HCEC 1CT (cell line): ENCODE data around the gene EPN2.
"Not testable (repeated sequence)": the region's sequence is repeated elsewhere in the genome, so short reads cannot be mapped to it uniquely, and the experiment has no call there.

Source experiments
- DNase-seq: peaks from one replicate; pipeline ENCODE4 v3.0.0-alpha.2; 2017

Gene EPN2

DNA sequence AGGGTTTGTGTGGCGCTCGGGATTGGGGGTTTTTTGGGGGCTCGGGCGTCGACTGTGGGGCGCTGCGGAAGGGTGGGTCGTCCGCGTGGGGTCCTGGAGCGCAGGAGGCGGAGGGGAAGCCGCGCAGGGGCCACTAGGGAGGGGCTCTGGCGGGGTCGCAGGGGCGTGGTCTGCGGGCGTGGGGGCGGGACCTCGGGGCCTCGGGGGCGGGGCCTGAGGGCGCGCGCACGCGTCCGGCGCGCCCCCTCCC is at the start of gene EPN2:
Gene EPN2, plus strand, starts transcription at position 228 of the 250 bp plus-strand sequence. CDS start 45,754 bp downstream, outside the sequence.
- peak; percentile 36 for DNase-seq

GRCh38 chr17:19187883-19188869 is 49.0 kb upstream of the EPN2 start:
- DNase-seq, result not testable (repeated sequence)

DNA sequence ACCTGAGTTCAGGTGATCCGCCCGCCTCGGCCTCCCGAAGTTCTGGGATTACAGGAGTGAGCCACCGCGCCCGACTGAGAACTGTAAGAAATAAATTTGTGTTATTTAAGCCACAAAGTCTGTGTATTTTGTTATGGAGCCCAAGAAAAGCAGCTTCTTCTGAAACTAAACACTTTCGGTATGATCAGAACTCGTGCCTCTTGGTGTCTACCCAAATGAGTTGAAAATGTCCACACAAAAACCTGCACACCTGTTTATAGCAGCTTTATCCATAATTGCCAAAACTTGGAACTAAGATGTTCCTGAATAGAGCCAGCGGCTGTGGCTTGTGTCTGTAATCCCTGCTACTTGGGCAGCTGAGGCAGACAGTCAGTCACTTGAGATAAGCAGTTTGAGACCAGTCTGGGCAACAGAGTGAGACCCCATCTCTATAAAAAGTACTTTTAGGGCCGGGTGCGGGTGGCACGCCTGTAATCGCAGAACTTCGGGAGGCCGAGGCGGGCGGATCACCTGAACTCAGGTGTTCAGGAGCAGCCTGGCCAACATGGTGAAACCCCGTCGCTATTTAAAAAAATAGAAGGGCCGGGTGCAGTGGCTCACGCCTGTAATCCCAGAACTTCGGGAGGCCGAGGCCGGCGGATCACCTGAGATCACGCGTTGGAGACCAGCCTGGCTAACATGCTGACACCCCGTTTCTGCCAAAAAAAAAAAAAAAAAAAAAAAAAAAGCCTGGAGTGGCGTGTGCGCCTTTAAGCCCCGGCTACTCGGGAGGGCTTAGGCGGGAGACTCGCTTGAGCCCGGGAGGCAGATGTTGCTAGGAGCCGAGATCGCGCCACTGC is 48.1 kb upstream of the EPN2 start:
- DNase-seq, result not testable (repeated sequence)

DNA sequence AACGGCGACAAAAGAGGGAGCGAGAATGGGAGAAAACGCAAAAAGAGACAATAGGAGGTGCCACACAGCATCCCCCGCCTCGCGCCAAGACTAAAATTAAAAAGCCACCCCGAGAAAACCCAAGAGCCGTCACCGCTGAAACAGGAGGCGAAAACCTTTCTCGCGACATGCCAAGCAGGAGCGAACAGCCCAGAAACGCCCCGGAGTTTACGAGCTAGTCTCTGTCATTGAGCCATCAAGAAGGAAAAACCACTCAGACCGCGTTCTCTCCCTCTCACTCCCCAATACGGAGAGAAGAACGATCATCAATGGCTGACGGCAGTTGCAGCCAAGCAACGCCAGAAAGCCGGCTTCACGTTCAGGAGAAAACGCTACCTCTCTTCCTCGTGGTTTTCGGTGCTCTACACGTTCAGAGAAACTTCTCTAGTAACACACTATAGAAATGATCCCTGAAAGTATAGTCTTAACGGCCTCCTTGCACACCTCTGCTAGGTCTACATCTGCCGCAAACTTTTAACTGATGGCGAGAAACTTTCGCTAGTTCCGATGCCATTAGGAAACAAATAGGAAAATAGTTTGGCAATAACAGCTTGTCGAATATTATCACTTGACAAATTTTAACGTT is 47.3 kb upstream of the EPN2 start:
- not testable (repeated sequence) for DNase-seq

DNA sequence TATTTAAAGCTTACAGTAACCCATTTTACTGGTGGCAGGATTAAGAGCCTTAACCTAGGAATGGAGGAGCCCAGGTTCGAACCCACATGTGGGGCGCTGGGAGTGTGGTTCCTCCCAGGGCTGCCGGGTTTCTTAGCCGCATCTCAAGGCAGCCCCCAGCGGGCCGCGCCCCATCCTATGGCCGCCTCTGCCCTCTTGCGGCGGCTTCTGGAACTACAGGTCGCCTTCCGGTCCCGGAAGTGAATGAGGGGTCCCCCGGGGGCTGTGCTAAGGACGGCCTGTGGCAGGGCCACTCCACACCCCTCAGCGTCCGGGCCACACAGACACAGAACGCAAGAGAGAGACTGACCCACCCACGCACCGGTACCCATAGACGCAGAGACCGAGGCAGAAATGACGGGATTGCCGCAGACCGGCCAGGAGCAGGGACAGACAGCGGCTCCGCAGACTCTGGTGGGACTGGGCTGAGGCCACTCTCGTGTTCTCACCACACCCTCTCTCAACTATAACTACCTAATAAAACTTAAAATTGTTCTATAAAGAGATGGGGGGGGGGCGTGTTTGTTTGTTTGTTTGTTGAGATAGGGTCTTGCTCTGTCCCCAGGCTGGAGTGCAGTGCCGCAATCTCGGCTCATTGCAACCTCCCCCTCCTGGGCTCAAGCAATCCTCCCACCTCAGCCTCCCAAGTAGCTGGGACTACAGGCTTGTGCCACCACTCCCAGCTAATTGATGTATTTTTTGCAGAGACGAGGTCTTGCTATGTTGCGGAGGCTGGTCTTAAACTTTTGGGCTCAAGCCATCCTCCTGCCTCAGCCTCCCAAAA is 40.6 kb upstream of the EPN2 start:
- DNase-seq, result not testable (repeated sequence)

GRCh38 chr17:19202448-19202847 is 34.7 kb upstream of the EPN2 start:
- DNase-seq, result not testable (repeated sequence)

DNA sequence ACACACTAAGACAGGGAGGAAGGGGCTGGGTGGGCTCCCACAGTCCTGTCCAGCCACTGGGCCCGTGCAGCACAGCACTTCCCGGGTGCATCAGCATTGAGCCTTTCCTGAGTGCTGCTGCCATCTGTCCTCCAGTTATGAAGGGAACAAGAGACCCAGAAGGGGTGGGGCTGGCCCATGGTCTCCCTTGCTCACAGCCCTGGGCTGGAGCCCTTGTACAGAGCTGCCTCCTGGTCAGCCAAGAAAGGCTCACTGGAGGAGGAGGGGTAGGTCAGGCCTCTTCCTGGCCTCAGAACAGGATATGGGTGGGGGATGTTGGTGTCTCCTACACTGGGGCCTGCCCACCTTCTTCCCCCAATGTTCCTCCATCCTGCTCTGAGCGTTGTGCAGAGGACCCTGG is 33.7 kb upstream of the EPN2 start:
- not testable (repeated sequence) for DNase-seq

- not testable (repeated sequence) for DNase-seq
Measured at GRCh38 chr17:19215074-19215860, 21.9 kb upstream of the EPN2 start.

- DNase-seq, result not testable (repeated sequence)
Measured at GRCh38 chr17:19216148-19216926, 20.8 kb upstream of the EPN2 start.

- not testable (repeated sequence) for DNase-seq
Measured at GRCh38 chr17:19218914-19219313, 18.3 kb upstream of the EPN2 start.

DNA sequence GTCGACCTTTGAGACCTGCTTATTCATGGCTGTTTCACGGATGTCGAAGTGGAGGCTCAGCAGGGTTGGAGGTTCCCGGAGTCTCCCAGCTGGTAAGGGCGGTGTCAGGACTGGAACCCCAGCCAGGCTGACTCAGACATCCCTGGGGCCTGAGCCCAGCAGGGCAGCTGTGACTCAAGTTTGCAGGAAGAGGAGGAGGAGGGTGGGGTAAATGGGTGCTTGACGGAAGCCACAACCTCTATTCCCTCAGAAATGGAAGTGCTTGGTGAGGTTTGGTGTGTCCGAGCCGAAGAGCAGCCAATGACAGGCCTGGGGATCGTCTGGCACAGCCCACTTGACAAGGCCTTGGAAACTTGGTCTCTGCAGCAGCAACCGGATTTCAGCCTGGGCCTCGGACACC is 17.8 kb upstream of the EPN2 start:
- not testable (repeated sequence) for DNase-seq

DNA sequence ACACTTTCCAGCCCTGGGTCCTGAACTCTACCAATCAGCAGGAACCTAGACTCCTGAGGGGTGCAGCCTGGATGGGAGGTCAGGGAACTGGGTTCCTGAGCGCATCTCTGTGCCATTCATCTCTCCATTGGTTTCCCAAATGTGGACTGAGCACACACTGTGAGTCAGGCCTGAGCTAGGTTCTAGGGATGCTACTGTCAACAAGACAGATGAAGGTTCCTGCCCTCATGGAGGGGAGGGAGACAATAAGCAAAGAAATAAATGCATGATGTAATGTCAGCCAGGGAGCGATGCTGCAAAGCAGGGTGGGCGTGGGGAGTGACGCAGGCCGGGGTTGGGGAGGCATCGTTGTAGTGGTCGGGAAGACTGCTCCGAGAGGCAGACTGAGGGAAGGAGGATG is 17.0 kb upstream of the EPN2 start:
- DNase-seq, result not testable (repeated sequence)

- not testable (repeated sequence) for DNase-seq
Measured at GRCh38 chr17:19226610-19227588, 10.3 kb upstream of the EPN2 start.

DNA sequence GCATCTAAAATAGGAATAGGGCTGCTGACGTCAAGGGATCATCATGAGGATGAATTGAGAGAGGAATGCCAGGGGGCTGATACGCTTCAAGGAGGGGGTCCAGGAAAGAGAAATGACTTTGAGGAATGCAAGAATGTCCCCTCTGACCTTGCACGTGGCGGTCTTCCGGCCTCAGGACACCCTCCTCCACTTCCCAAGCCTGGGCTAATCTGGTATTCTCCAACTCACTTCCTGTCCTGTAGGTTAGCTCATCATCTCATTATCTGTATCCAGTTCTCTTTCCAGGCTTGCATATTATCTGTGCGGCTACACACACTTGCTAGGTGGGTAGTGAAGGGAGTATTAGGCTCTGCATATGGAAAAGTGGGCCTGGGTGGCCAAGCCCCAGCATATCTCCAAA is 2.5 kb upstream of the EPN2 start:
- DNase-seq, result not testable (repeated sequence)

GRCh38 chr17:19236351-19237138 is 621 bp upstream of the EPN2 start:
- not testable (repeated sequence) for DNase-seq

GRCh38 chr17:19237389-19238166 is 412 bp downstream of the EPN2 start:
- DNase-seq, result peak; percentile 22

DNA sequence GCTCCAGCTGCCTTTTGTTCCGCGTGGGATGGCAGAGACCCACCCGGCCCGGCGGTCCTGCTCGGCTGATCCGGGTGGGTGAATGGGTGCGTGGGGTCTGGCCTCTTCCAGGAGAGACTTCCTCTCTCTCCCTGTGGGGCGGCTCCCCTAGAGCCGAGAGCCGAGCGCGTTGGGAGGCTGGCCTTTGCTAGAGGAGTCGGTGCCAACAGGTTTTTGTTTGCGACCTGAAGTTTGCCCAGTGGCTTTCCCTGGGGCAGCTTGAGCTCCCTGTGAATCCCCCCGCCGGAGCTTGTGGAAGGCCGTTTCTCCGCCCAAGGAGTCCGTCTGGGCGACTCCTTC is 970 bp downstream of the EPN2 start:
- DNase-seq, result no peak

- DNase-seq, result no peak
Measured at GRCh38 chr17:19239544-19239943, 2.4 kb downstream of the EPN2 start.
